CD14-positive monocyte (primary cell): ENCODE data around the gene LRR1. TPM values are rescaled to one million over a fixed set of nuclear protein-coding genes. Genes with fewer than 3 reads are reported as not detected.
A peak's percentile ranks its signal among the peaks of the same experiment; 100 is the strongest.

Experiments
- DNase-seq, 3 donors: peaks; one replicate each; pipeline ENCODE4 v3.0.0-alpha.2; 2011 to 2022
- H2AFZ ChIP-seq: 2 replicates; pipeline ENCODE4 v1.6.0; 2012; ENCODE audit warnings: mild to moderate bottlenecking, low read depth, low read length, inconsistent platforms; ENCODE audit not compliant: insufficient read depth, poor library complexity, severe bottlenecking
- H3K27ac ChIP-seq, 2 donors: 1 replicate in 1 of 2; 2 replicates in 1 of 2; pipeline ENCODE4 v1.5.1; 2012 to 2013; ENCODE audit warnings: low read length in 2 of 2, control low read depth in 1 of 2, inconsistent platforms in 1 of 2, low read depth in 1 of 2, mild to moderate bottlenecking in 1 of 2
- H3K27me3 ChIP-seq, 2 donors: one replicate each; pipeline versions ENCODE4 v1.6.0 to v1.6.1; 2011 to 2013; ENCODE audit warnings: low read length in 2 of 2; ENCODE audit not compliant: control insufficient read depth in 2 of 2, insufficient read depth in 2 of 2
- H3K36me3 ChIP-seq, 2 donors: replicated peaks in 1 of 2; 1 replicate in 1 of 2; 2 replicates in 1 of 2; pipeline versions ENCODE4 v1.5.1 to v1.6.1; 2012 to 2013; ENCODE audit warnings: low read length in 2 of 2, control low read depth in 1 of 2, inconsistent platforms in 1 of 2, mild to moderate bottlenecking in 1 of 2; ENCODE audit not compliant: insufficient read depth in 2 of 2, control insufficient read depth in 1 of 2
- H3K4me1 ChIP-seq, 2 donors: 1 replicate in 1 of 2; 2 replicates in 1 of 2; pipeline versions ENCODE4 v1.5.1 to v1.6.1; 2012 to 2013; ENCODE audit warnings: low read length in 2 of 2, control low read depth in 1 of 2, inconsistent platforms in 1 of 2, mild to moderate bottlenecking in 1 of 2, moderate library complexity in 1 of 2; ENCODE audit not compliant: insufficient read depth in 2 of 2, control insufficient read depth in 1 of 2
- H3K4me2 ChIP-seq: replicated peaks from 2 replicates; pipeline ENCODE3; 2012; ENCODE audit warnings: low read length, moderate library complexity, mild to moderate bottlenecking; ENCODE audit not compliant: poor library complexity, severe bottlenecking; ENCODE audit errors: extremely low read depth
- H3K4me3 ChIP-seq, 3 experiments: fragments of 200-600 bp in 1 of 3; sonication (generic) in 1 of 3; replicated peaks in 1 of 3; 1 replicate in 2 of 3; 2 replicates in 1 of 3; pipeline ENCODE4 v1.5.1; 2011 to 2013; ENCODE audit warnings: low read length in 3 of 3, mild to moderate bottlenecking in 3 of 3, control low read depth in 2 of 3, low read depth in 2 of 3, inconsistent platforms in 1 of 3, moderate library complexity in 1 of 3
- H3K79me2 ChIP-seq: 2 replicates; pipeline ENCODE4 v1.6.0; 2012; ENCODE audit warnings: mild to moderate bottlenecking, control low read depth, inconsistent platforms, low read length, moderate library complexity; ENCODE audit not compliant: insufficient read depth
- H3K9ac ChIP-seq: 2 replicates; pipeline ENCODE4 v1.6.0; 2017; ENCODE audit warnings: low read length, mild to moderate bottlenecking; ENCODE audit not compliant: insufficient read depth, poor library complexity, severe bottlenecking
- H3K9me3 ChIP-seq, 2 donors: replicated peaks in 1 of 2; 1 replicate in 1 of 2; 2 replicates in 1 of 2; pipeline versions ENCODE4 v1.5.1 to v1.6.1; 2012 to 2013; ENCODE audit warnings: low read length in 2 of 2, control low read depth in 1 of 2; ENCODE audit not compliant: control insufficient read depth in 1 of 2, insufficient read depth in 1 of 2
- H4K20me1 ChIP-seq: 2 replicates; pipeline ENCODE4 v1.6.0; 2012; ENCODE audit warnings: mild to moderate bottlenecking, low read length, control low read depth, moderate library complexity; ENCODE audit not compliant: insufficient read depth
- H3K27ac Mint-ChIP-seq, 7 donors: one replicate each; pipeline ENCODE4 v1.8.0; 2020; ENCODE audit warnings: mild to moderate bottlenecking in 7 of 7, mixed read lengths in 7 of 7, moderate library complexity in 6 of 7, inconsistent platforms in 2 of 7
- H3K27me3 Mint-ChIP-seq, 3 donors: one replicate each; pipeline ENCODE4 v1.8.0; 2021 to 2022; ENCODE audit warnings: low read depth in 3 of 3, mild to moderate bottlenecking in 3 of 3, mixed read lengths in 3 of 3, moderate library complexity in 3 of 3, inconsistent platforms in 1 of 3
- H3K36me3 Mint-ChIP-seq, 2 donors: one replicate each; pipeline ENCODE4 v1.8.0; 2020; ENCODE audit warnings: mixed read lengths in 2 of 2, inconsistent platforms in 1 of 2, mild to moderate bottlenecking in 1 of 2
- H3K4me1 Mint-ChIP-seq: one replicate; pipeline ENCODE4 v1.8.0; 2020; ENCODE audit warnings: mild to moderate bottlenecking, mixed read lengths
- H3K4me3 Mint-ChIP-seq, 2 donors: one replicate each; pipeline ENCODE4 v1.8.0; 2020; ENCODE audit warnings: mild to moderate bottlenecking in 2 of 2, mixed read lengths in 2 of 2, moderate library complexity in 1 of 2
- H3K9me3 Mint-ChIP-seq, 7 donors: one replicate each; pipeline ENCODE4 v1.8.0; 2020 to 2022; ENCODE audit warnings: mixed read lengths in 7 of 7, mild to moderate bottlenecking in 6 of 7, moderate library complexity in 6 of 7, inconsistent platforms in 2 of 7
- CTCF ChIP-seq: fragments of 200-600 bp; IDR thresholded peaks from one replicate; pipeline ENCODE4 v1.8.0; 2022; ENCODE audit warnings: antibody characterized with exemption, mild to moderate bottlenecking
- WGBS: methylation state at CpG from one replicate; pipeline ENCODE4 v1.1.5; 2013; ENCODE audit warnings: missing lambda C conversion rate; ENCODE audit not compliant: insufficient coverage; 5-methylcytosine and 5-hydroxymethylcytosine counted together
- intact Hi-C, 2 donors: fragments of 100-400 bp; cut with micrococcal nuclease; formaldehyde crosslinking; loops; one replicate each; pipeline versions ENCODE4 v1.15.0 to v1.15.1; 2023
- polyA plus RNA-seq, 3 donors: library from polyadenylated mRNA; depleted of rRNA in 1 of 3; unstranded in 2 of 3; stranded (reverse) in 1 of 3; fragments of 300-500 nt in 2 of 3; fragments of >200 nt in 1 of 3; fragmentation: Illumina TruSeq in 2 of 3; gene quantifications; 1 replicate in 2 of 3; 2 replicates in 1 of 3; pipeline ENCODE4 v1.2.3, GENCODE V29; 2012 to 2021

LRR1 gene
- polyA plus RNA-seq, 3 donors: 3.4 to 12.7 (median 10.5) TPM

GRCh38 chr14:49636866-49637265 lies 38.1 kb downstream of the LRR1 start:
- H4K20me1 ChIP-seq: peaks cover 43% of the 10 kb centered on the region
- no peak for DNase-seq
- H3K9ac ChIP-seq: no peak overlapping the region
- 92% methylated on average over 1 of the region's 1 CpG for WGBS
- Mint-ChIP-seq H3K9me3 (no peaks in the 10 kb centered on the region), H3K4me3 (no peak overlapping the region), H3K36me3 (peaks cover 14 to 18% of the 10 kb centered on the region in 2 donors), H3K27ac (peak overlapping the region in 2 of 7 donors; percentile 7 to 11), H3K27me3 (peaks cover 0 to 4% (median 0%) of the 10 kb centered on the region in 3 donors), H3K4me1 (peaks cover 43% of the 10 kb centered on the region)
- intact Hi-C loops: loop anchor here in 1 of 2 donors (10.0 kb wide), 1 partner anchor 128 kb away; the partner anchor contains the start of gene KLHDC2
- H3K9me3 ChIP-seq: no peaks in the 10 kb centered on the region
- H3K4me2 ChIP-seq: no peak overlapping the region
- peaks cover 25 to 39% of the 10 kb centered on the region in 2 donors for H3K4me1 ChIP-seq
- H3K36me3 ChIP-seq: peaks cover 2 to 19% of the 10 kb centered on the region in 2 donors
- no peak overlapping the region for H3K4me3 ChIP-seq
- no peak overlapping the region for H3K27ac ChIP-seq
- no peaks in the 10 kb centered on the region for H3K27me3 ChIP-seq
- TF ChIP-seq CTCF: no peak
- no peak overlapping the region for H2AFZ ChIP-seq
- peaks cover 84% of the 10 kb centered on the region for H3K79me2 ChIP-seq

GRCh38 chr14:49637534-49638078 lies 38.9 kb downstream of the LRR1 start:
- Histone ChIP-seq H3K79me2 (peaks cover 76% of the 10 kb centered on the region), H3K4me1 (peaks cover 20 to 32% of the 10 kb centered on the region in 2 donors), H3K27me3 (no peaks in the 10 kb centered on the region), H3K27ac (no peak overlapping the region), H3K4me3 (no peak overlapping the region), H3K4me2 (no peak overlapping the region), H3K36me3 (peaks cover 2 to 19% of the 10 kb centered on the region in 2 donors), H3K9me3 (no peaks in the 10 kb centered on the region), H2AFZ (no peak overlapping the region), H3K9ac (no peak overlapping the region), H4K20me1 (peaks cover 46% of the 10 kb centered on the region)
- H3K4me1 Mint-ChIP-seq: peaks cover 40% of the 10 kb centered on the region
- H3K4me3 Mint-ChIP-seq: no peak overlapping the region
- no peak overlapping the region for H3K27ac Mint-ChIP-seq
- no peak for TF ChIP-seq CTCF
- intact Hi-C loops: loop anchor here in 1 of 2 donors (10.0 kb wide), 1 partner anchor 127 kb away; the partner anchor contains the start of gene KLHDC2
- no peaks in the 10 kb centered on the region for H3K9me3 Mint-ChIP-seq
- no peak for DNase-seq
- H3K27me3 Mint-ChIP-seq: peaks cover 0 to 4% (median 0%) of the 10 kb centered on the region in 3 donors
- WGBS: no CpG with 5 or more reads among the region's 3 CpGs
- H3K36me3 Mint-ChIP-seq: peaks cover 14 to 18% of the 10 kb centered on the region in 2 donors
